Measurements from ENCODE around the gene NYNRIN.

Gene NYNRIN

GRCh38 chr14:24463017-24463883 lies 64.4 kb downstream of the NYNRIN start:
- no peak for DNase-seq

- DNase-seq: no peak
Measured at GRCh38 chr14:24463884-24464785, 65.3 kb downstream of the NYNRIN start.

GRCh38 chr14:24465368-24465767 lies 66.6 kb downstream of the NYNRIN start:
- no peak for DNase-seq

- no peak for DNase-seq
Measured at GRCh38 chr14:24465805-24466204, 67.0 kb downstream of the NYNRIN start.
